Myocyte (in vitro differentiated cells): ENCODE results near the gene KLF13. TPM values are rescaled to one million over a fixed set of nuclear protein-coding genes. Genes with fewer than 3 reads are reported as not detected.
A peak's percentile ranks its signal among the peaks of the same experiment; 100 is the strongest.
"Not testable (repeated sequence)": the region's sequence is repeated elsewhere in the genome, so short reads cannot be mapped to it uniquely, and the experiment has no call there.

ENCODE experiments used
- DNase-seq: peaks from one replicate; pipeline ENCODE4 v3.0.0-alpha.2; 2012; ENCODE audit warnings: low read depth
- total RNA-seq: library from RNA; depleted of rRNA; stranded (reverse); fragments of >200 nt; gene quantifications from 2 replicates; pipeline ENCODE4 v1.2.3, GENCODE V29; 2014

KLF13 gene
- total RNA-seq, 1 donor from 2014 or later: 61.2 TPM

DNA sequence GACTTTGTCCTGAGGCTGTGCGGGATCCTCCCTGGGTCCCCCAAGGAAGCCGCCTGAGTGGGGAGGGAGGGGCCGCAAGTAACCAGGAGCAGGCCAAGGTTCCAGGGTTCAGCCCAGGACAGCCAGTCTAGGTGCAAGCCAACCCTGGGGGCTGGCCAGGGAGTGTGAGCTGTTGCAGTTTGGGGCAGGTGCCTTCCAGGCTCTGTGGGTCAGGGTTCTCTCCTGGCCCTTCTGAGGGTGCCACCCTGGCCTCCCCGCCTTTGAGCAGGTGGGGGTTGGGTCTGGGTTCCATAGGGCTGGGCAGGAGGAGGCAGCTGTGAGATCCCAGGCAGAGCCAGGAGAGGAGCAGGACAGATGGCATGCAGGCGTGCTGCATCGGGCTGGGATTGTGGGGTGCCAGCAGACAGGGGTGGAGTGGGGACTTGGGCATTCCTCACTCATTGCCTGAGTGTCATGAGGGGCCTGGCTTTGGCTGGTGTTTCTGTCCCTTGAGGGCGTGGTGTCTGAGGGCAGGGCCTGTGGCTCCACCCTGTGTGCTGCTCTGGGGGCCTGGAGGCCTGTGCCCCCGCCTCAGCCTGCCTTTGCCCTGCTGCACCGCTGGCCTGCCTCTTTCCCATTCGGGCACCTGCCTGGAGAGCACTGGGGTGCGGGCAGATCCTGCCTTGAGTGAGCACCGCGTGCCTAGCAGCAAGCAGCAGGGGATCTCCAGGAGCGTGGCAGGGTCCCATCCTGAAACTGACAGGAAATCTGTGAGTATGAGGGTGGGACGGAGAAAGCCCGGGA lies 18.4 kb downstream of the KLF13 start:
- peak; percentile 92 for DNase-seq

DNA sequence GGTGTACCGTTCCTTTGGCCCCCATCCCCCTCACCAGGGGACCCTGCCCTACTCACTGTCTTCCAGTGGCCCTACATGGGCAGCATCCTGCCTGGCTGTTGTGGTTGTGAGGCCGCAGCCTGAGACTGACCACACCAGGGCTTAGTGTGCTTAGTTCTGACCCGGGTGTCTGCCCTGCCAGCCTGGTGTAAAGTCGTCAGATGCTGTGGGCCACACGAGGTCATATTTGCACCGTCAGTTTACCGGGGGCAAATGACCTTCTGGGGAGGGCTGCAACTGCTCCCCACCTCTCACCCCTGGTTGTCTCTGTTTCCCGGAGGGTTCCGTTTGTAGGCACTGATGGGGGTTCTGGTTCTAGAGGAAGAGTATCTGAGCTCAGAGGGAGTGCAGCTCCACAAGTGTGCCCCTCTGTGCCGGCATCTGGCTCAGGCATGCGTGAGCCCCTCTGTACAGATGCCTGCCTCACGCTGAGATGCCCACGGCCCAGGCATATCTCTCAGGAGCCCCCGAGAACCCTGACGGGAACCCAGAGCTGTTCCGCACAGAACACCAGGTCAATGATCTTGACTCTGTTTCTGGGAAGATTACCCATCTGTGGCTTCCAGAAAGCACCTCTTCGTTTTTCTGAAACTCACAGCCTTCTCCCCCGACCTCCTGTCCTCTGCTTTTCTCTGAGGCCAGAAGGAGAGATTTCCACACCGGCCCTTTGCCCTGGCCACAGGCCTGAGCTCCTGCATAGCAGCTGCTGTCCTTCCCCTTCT lies 19.2 kb downstream of the KLF13 start:
- DNase-seq: peak; percentile 82

DNA sequence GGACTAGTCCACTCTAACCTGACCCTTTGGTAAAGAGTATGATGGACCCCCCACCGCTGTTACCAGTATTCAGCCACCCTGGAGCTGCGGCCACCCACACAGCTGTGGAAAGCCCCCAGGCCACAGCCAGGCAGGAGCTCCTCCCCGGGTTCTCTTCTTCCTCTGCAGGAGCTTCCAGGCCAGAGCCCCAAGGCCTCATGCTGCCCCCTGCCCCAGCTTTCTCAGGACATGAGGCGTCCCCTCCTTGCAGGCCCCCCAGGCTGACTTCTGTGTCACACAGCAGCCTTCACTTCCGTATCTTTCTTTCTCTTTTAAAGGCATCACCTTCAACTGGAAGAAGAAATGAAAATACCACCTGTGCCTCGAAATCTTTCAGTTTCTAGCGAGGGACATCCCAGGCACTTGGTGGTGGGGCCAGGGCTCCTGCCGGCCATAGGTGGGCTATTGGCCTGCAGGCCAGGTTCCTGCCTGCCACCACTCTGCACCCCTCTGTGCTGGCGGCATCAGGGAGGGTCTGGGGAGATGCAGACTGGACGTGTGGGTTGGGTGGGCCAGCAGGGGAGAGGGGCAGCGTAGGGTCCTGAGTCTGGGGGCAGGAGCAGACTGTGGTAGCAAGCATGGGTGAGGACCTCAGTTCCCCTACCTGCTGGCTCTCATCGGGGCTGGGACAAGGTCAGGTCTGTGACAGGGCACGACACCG lies 19.9 kb downstream of the KLF13 start:
- no peak for DNase-seq

DNA sequence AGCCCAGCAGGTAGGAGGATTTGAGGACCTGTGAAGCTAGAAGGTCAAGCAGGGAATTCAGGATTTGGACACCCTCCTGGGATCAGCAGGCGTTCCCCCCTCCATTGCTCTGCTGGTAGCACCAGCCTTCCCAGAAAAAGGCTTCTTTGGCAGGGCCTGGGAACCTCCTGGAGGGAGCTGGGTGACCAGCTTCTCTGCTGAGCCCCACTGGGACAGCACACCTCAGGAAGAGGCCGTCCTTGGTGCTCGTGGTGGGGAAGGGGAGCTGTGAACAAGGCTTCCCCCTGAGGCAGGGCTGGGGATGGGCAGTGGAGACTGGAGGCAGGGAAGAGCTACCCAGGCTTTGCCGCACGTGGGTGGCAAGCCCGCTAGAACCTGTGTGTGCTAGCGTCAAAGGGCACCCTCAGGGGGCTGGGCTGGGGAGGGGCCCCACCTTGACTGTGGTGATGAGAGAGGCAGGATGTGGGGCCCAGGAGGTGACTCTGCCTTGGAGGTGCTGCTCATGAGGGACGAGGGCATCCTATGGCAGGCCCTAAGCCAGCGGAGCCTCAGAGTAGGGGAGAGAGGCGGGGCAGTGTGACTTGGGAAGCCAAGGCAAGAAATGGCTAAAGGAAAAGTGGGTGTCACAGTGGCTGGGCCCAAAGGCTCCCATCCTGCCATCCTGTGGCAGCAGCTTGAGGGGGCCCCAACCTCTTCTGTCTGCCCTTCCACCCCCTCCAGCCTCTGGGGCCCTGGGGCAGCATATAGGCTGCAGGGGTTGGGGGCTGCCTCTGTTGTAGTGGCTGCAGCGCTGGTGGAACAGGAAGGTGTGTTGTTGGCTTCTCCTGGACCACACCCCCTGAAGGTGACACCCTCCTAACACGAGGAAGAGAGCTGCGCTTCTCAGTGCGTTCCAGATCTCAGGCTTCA lies 20.7 kb downstream of the KLF13 start:
- no peak for DNase-seq

DNA sequence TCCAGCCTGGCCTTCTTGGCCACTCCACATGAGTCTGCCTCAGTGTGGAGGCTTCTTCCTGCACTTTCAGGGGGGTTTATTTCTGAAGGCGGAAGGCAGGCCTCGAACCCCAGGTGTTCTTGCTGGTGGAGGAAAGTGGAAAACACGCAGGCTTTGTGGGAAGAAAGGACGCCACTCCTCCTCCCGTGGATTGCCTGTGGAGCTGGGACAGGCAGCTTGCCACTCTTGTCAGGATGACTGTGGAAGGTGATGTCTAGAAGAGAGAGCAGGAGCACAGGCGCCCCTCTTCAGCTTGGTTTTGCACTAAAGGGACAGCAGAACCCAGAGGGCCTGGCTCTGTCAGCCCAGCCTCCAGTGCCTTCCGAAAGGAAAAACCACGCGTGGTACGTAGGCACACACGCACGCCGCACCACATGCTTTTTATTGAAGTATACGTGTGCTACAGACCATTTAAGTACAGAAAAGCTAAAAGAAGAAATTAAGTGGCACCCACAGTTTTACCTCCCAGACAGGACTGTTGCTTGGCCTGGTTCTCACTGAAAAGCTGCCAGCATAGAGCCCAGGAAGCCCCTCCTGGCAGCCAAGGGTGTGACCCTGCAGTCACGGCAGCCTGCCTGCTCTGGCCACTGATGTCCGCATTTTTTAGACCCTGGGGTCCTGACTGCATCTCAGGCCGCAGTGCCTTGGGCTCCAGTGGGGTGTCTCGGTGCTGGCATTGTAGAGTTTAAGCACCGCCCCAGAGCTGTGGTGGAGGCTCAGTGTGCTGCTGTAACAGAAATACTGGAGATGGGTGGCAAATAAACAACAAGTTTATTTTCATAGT lies 21.6 kb downstream of the KLF13 start:
- no peak for DNase-seq

DNA sequence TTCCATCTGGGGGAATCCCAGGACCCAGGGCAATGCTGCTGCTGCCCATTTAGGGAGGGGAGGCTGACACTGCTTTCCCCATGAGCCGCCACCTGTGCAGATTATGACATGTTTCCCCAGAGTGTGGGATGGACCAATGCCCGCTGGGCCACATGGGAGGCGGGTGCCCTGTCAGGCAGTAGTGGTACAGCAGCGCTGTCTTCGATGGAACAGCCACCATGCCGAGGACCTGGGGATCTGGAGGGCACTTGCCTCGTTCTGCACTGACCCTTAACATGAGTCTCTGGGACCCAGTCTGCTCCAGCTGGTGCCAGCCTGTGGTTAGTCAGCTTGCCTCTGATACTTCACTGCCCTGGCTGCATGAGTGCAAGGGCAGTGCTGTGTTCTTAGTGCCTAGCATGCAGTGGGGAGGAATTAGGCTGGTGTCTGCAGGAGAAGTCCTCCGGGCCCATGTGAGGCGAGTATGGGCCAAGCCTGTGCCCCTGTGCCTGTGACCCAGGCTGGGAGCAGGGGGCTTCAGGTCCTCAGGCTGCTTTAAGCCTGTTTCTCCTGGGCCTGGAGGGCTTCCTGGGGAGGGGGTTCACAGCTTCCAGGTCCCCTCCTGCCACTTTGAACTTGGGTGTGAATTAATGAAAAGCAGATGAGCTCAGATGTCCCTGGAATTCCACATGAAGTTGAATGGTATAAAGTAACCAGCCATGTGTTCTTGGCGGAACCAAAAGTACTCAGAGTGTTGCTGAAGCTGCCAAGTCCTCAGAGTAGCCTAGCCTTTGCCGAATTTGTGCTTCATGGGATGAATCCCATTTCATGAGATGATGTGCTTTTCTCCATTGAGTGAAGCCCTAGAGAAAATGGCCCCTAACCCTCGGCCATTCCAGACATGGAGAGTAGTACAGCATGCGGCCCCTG lies 22.9 kb downstream of the KLF13 start:
- no peak for DNase-seq

DNA sequence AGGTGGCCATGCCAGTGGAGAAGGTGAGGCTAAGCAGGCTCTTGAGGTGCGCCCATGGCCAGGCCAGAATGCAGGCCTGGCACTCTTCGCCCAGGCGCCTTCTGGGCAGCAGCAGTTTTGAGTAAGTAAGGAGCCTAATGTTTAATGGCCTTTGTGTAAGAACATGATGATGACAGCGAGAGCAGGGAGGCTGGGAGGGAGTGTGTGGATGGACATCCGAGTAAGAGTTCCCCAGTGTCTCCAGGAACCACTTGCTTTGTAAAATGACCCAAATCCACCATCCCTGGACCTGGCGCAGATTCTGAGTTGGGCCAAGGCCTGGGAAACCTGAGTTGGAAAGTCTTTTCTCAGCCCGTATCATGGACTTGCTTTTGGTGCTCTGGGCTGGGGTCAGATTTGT lies 24.1 kb downstream of the KLF13 start:
- DNase-seq: no peak

DNA sequence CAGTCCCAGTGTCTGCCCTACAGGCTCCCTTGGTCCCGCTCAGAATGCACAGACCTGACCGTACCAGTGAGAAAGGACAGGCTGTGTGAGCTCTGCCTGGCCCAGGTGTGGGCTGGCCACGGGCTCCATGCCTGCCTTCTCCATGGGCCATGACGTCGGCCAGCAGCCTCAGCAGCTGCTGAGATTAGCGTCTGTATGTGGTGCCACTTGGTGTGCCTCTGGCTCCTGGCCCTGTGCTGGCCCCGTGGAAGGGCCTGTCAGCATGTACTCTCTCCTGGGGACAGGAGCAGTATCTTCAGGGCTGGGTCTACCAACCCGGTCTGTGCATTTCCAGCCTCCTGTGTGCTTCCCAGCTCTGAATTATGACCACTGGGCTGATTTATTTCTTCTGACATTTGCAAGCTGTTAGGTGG lies 25.7 kb downstream of the KLF13 start:
- peak; percentile 87 for DNase-seq

DNA sequence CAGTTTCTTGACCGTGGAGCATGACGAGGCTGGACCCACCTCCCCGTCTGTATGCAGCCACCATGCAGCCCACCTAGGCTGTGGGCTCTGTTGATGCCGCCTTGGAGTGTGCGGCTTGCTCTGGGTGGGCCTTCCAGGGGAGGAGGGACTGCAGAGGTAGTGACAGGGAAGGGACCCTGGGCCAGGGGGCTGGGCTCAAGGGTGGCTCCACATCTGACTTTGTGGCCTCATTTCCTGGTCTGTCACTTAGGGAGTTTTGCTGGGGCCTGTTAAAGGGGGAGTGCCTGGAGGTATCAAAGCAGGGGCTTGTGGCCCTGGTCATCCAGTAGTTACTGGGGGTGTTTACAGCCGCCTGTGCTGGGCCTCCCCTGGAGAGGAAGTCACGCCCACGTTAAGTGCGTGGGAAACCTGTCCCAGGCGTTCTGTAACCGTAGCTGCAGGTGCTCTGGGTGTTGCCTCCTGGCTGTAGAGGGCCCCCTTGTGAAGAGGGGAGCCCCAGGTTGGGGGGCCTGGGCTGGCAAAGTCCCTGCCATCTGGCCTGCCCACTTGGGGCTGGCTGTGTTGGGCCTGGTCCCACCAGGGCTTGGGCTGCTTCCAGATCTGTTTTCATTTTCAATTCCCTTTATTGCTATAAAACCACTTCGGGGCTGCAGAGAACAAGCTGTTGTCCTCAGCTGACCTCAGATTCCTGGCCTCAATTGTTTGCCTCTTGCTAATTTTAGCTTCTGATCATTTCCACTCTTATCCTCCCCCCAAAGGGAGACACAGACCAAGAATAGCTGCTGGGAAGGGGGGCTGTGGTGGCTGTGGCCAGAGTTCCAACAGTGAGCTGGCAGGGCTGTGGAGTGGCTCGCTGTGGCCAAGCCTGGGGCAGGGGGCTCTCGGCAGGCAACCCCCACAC lies 26.5 kb downstream of the KLF13 start:
- peak; percentile 98 for DNase-seq

DNA sequence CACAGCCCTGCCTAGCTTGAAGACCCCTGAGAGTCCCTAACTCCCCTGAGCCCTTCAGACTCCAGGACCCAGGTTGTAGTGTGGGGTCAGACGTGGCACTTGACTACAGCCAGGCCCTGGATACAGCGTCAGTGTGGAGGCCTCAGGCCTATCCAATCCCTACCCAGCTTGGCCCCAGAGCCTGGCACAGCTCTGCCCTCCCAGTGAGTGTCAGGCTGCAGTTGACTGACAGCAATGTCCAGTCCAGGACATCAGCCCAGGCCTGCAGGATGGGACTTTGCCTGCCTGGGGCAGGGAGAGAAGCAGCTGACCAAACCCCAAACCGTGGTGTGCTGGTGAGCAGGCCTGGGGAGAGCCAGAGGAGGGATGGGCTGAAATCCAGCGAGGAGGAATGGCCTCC lies 27.3 kb downstream of the KLF13 start:
- peak; percentile 95 for DNase-seq

DNA sequence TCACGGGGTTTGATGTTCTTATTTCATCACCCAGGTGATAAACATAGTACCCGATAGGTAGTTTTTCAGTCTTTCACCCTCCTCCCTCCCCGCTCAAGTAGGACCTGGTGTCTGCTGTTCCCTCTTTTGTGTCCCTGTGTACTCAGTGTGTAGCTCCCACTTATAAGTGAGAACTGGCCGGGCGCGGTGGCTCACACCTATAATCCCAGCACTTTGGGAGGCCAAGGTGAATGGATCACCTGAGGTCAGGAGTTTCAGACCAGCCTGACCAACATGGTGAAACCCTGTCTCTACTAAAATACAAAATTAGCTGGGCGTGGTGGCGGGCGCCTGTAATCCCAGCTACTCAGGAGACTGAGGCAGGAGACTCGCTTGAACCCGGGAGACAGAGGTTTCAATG lies 29.5 kb downstream of the KLF13 start:
- DNase-seq: not testable (repeated sequence)

DNA sequence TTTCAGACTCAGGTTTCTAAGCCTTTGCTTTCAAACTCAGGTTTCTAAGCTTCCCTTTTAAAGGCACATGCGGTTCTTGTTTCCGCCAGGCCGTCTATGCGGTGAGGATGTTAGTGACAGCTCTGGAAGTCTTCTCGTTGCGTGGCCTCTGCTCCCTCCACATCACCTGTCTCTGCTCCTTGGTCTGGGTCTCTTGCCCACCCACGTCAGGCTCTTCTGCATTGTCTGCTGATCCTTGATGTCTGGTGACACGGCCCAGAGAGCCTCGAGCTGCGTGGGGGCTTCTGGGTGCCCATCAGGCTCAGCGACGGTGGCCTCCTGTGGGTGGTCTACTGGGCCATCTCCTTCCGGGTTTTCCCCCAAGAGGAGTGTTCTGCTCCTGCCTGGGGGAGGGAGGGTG lies 30.5 kb downstream of the KLF13 start:
- no peak for DNase-seq

DNA sequence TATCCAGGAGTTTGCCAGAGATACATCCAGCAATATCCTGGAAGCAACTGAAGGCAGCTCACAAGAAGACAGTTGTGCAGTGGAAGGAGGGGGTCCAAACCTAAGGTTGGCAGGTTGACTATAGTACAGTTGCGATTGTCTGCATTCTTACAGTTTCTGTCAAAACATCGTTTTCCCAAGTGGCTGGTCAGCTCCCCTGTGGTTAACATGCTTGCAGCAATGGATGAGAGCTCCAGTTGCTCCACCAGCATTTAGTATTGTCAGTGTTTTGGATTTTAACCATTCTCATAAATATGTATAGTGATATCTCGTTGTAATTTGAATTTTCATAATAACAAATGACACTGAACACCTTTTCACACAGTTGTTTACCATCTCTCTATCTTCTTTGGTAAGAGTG lies 31.5 kb downstream of the KLF13 start:
- no peak for DNase-seq

DNA sequence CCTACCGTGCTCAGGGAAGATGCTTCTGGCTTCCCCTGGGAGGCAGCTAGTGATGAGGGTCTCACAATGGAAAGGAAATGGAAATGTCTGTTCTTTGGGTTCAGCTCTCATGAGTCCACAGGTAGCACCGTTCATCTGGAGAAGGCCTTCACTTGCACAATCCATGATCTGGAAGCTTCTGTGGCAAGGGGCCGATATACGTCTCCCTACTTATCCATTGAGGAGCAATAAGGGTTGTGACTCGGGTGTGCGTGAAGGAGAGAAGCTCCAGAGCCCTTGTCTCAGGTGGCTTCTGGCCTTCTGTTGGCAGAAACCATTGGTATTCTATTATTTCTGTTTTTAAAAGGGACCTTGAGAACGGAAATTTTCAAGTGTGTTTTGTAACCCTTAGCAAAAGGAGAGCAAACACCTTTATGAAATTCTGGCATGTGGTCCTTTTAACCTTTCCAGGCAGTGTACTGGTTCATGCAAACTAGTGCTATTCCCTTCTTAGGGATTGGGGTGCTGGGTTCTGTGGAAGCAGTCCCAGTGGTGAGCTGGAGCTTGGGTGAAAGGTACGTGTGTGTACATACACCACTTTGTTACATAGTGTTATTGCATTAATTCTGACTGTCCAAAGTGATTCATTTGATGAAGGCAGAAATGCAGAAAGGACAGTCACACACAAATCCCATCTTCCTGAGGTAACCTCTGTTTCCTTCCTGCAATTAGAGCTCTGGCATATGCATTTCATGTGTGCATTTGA lies 32.5 kb downstream of the KLF13 start:
- no peak for DNase-seq

DNA sequence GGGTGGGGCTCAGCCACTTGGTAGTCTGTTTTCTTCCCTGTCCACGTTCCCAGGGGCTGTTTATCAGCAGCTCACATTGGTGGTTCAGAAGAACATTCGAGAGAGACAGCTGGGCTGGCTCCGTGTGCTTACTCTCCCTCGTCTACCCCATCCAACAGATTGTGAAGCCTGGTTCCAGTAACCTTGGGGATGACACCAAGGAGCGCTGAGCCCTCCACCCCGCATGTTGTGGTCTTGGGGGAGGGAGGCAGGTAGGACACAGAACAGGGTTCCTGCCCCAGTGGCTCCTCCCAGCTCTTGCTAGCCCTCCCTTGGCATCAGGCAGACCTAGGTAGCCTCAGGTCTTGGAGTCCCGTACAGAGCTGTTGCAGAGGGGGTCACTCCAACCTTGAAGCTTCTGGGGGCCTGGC lies 33.1 kb downstream of the KLF13 start:
- no peak for DNase-seq

DNA sequence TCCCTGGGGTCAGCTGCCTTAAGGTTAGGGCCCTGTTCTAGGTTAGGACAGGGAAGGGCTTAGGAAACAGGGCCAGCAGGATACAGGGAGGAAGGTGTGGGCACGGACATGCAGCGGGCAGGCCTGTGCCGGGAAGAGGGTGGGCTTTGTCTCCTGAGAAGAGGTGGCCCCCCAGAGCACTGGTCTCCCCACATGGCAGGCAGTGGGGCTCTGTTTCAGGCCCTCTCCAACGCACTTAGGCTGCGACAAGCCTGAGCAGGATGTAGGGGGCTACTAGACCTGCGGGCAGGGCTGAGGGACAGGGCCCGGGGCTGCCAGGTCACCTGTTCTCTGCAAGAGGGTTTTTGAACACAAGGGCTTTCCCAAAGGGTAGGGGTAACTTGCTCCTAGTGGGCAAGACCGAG lies 33.5 kb downstream of the KLF13 start:
- DNase-seq: no peak
